Superior temporal gyrus (tissue), 1 donor: ENCODE data around the gene KCNAB1.
"Not testable (repeated sequence)": the region's sequence is repeated elsewhere in the genome, so short reads cannot be mapped to it uniquely, and the experiment has no call there.

Experiments used
- DNase-seq: peaks from one replicate; pipeline ENCODE4 v3.0.0-alpha.2; 2016; ENCODE audit errors: extremely low spot score

KCNAB1 gene

GRCh38 chr3:156271995-156272719 is 151.8 kb downstream of the KCNAB1 start:
- no peak for DNase-seq

GRCh38 chr3:156273111-156273694 is 152.8 kb downstream of the KCNAB1 start:
- DNase-seq, result peak; percentile 10

GRCh38 chr3:156274791-156275190 is 154.4 kb downstream of the KCNAB1 start:
- no peak for DNase-seq

GRCh38 chr3:156284637-156285036 is 164.3 kb downstream of the KCNAB1 start:
- not testable (repeated sequence) for DNase-seq

- DNase-seq, result no peak
Observed at GRCh38 chr3:156285626-156286025, 165.2 kb downstream of the KCNAB1 start.

GRCh38 chr3:156290924-156291271 is 170.5 kb downstream of the KCNAB1 start:
- no peak for DNase-seq

GRCh38 chr3:156291272-156292123 is 171.1 kb downstream of the KCNAB1 start:
- DNase-seq, result no peak

GRCh38 chr3:156293566-156293965 is 173.2 kb downstream of the KCNAB1 start:
- no peak for DNase-seq

- DNase-seq, result no peak
Observed at GRCh38 chr3:156297582-156297981, 177.2 kb downstream of the KCNAB1 start.

- DNase-seq, result peak; percentile 48
Observed at GRCh38 chr3:156298014-156298413, 177.6 kb downstream of the KCNAB1 start.

GRCh38 chr3:156298938-156299337 is 178.6 kb downstream of the KCNAB1 start:
- no peak for DNase-seq

GRCh38 chr3:156299569-156299968 is 179.2 kb downstream of the KCNAB1 start:
- peak; percentile 54 for DNase-seq

- DNase-seq, result peak; percentile 14
Observed at GRCh38 chr3:156300371-156300770, 180.0 kb downstream of the KCNAB1 start.

- DNase-seq, result peak; percentile 18
Observed at GRCh38 chr3:156300929-156301840, 180.8 kb downstream of the KCNAB1 start.

GRCh38 chr3:156303001-156303707 is 182.8 kb downstream of the KCNAB1 start:
- DNase-seq, result no peak

GRCh38 chr3:156304406-156304805 is 184.0 kb downstream of the KCNAB1 start:
- DNase-seq, result no peak

GRCh38 chr3:156305672-156306071 is 185.3 kb downstream of the KCNAB1 start:
- DNase-seq, result no peak

- no peak for DNase-seq
Observed at GRCh38 chr3:156307704-156308103, 187.3 kb downstream of the KCNAB1 start.

GRCh38 chr3:156311431-156311830 is 191.1 kb downstream of the KCNAB1 start:
- no peak for DNase-seq

GRCh38 chr3:156311930-156312329 is 191.6 kb downstream of the KCNAB1 start:
- DNase-seq, result no peak

- no peak for DNase-seq
Observed at GRCh38 chr3:156316076-156316475, 195.7 kb downstream of the KCNAB1 start.
